HepG2 (cell line): ENCODE data around the gene SSC4D. TPM values are rescaled to one million over a fixed set of nuclear protein-coding genes. Genes with fewer than 3 reads are reported as not detected.

Experiments used
- ATAC-seq: fragments of 200-7000 bp; cut with Tn5 transposase; 3 replicates; pipeline ENCODE4 v1.9.1; 2020; ENCODE audit warnings: mild to moderate bottlenecking, moderate library complexity
- BruUV-seq: library from RNA; stranded (reverse); fragments of 400-500 nt; replicated peaks from 2 replicates; lab custom pipeline; 2021; lab: Mats Ljungman, UMichigan
- CTCF ChIA-PET: fragments of 300-600 bp; formaldehyde crosslinking; extraction: SDS; loops from one replicate; lab custom pipeline; 2021; ENCODE audit warnings: low total read pairs, inconsistent platforms, low intra/inter-chr PET ratio; lab: Yijun Ruan, JAX
- POLR2A ChIA-PET: fragments of 350-600 bp; sonication (Branson Sonifier 250); formaldehyde crosslinking; loops from one replicate; lab custom pipeline; 2020; ENCODE audit warnings: antibody characterized with exemption, inconsistent platforms; lab: Yijun Ruan, JAX
- DNase-seq: peaks from one replicate; pipeline ENCODE4 v3.0.0-alpha.2; 2015; ENCODE audit warnings: low spot score
- FAIRE-seq: peaks from 3 replicates; lab custom pipeline; 2011; peaks lifted over from hg19 to GRCh38; lab: Jason Lieb, UNC
- H2AFZ ChIP-seq: one replicate; pipeline ENCODE4 v1.6.1; 2011; ENCODE audit warnings: low read length, inconsistent platforms
- H3K27ac ChIP-seq: fragments of 300-600 bp; 3 replicates; pipeline ENCODE4 v1.8.0; 2011; ENCODE audit warnings: mixed run types, mild to moderate bottlenecking, mixed read lengths, low read length, inconsistent platforms; ENCODE audit not compliant: insufficient read depth; ENCODE audit errors: extremely low read length
- H3K27me3 ChIP-seq, 2 experiments: fragments of 200-600 bp in 1 of 2; 2 replicates in 1 of 2; 3 replicates in 1 of 2; pipeline versions ENCODE4 v1.6.0 to v1.8.0; 2011; ENCODE audit warnings: low read length in 2 of 2, mild to moderate bottlenecking in 2 of 2, moderate library complexity in 2 of 2, inconsistent platforms in 1 of 2; ENCODE audit not compliant: insufficient read depth in 2 of 2, control insufficient read depth in 1 of 2
- H3K36me3 ChIP-seq, 2 experiments: fragments of 200-600 bp in 1 of 2; replicated peaks in 1 of 2; 2 replicates in 1 of 2; 3 replicates in 1 of 2; pipeline versions ENCODE4 v1.5.1 to v1.8.0; 2011; ENCODE audit warnings: low read length in 2 of 2, inconsistent platforms in 1 of 2; ENCODE audit not compliant: insufficient read depth in 2 of 2, control insufficient read depth in 1 of 2
- H3K4me1 ChIP-seq: 2 replicates; pipeline ENCODE4 v1.5.1; 2012; ENCODE audit warnings: low read length, inconsistent platforms; ENCODE audit not compliant: insufficient read depth
- H3K4me2 ChIP-seq: 2 replicates; pipeline ENCODE4 v1.6.0; 2011; ENCODE audit warnings: low read depth, low read length, inconsistent platforms
- H3K4me3 ChIP-seq, 3 experiments: fragments of 200-600 bp in 1 of 3; sonication (generic), shearing (Covaris generic) in 1 of 3; replicated peaks in 1 of 3; 2 replicates each; pipeline ENCODE4 v1.5.1; 2011 to 2016; ENCODE audit warnings: low read length in 3 of 3, inconsistent platforms in 2 of 3, low read depth in 2 of 3, mild to moderate bottlenecking in 2 of 3, control low read depth in 1 of 3, mixed read lengths in 1 of 3; ENCODE audit not compliant: insufficient read depth in 1 of 3
- H3K79me2 ChIP-seq: one replicate; pipeline ENCODE4 v1.6.1; 2011; ENCODE audit warnings: low read length, inconsistent platforms; ENCODE audit not compliant: insufficient read depth
- H3K9ac ChIP-seq: 2 replicates; pipeline ENCODE4 v1.6.0; 2011; ENCODE audit warnings: mild to moderate bottlenecking, low read depth, low read length, inconsistent platforms; ENCODE audit not compliant: insufficient read depth
- H3K9me3 ChIP-seq: 2 replicates; pipeline ENCODE4 v1.5.1; 2012; ENCODE audit warnings: mild to moderate bottlenecking, low read length
- H4K20me1 ChIP-seq: 2 replicates; pipeline ENCODE4 v1.6.0; 2011; ENCODE audit warnings: inconsistent platforms, mild to moderate bottlenecking, low read length, moderate library complexity; ENCODE audit not compliant: insufficient read depth
- AFF4 ChIP-seq: sonication (generic); formaldehyde crosslinking; IDR thresholded peaks from 2 replicates; pipeline ENCODE4 v1.4.0; 2020; ENCODE audit warnings: missing genetic modification reagents
- NFE2L2 ChIP-seq: fragments of 150-350 bp; IDR thresholded peaks from 2 replicates; pipeline ENCODE4 v1.6.1; 2014; ENCODE audit warnings: low read length
- WGBS: methylation state at CpG from one replicate; pipeline ENCODE4 v1.1.6; 2017; ENCODE audit warnings: low lambda C conversion rate; 5-methylcytosine and 5-hydroxymethylcytosine counted together
- in situ Hi-C: cut with HindIII; loops from 2 replicates; pipeline ENCODE4 v1.10.0; 2017; ENCODE audit warnings: low pct_unique_long_range_greater_than_20kb; ENCODE audit not compliant: extremely low pct_ligation_motif_present
- intact Hi-C: fragments of 100-400 bp; cut with micrococcal nuclease; formaldehyde crosslinking; loops from one replicate; pipeline ENCODE4 v1.10.0; 2022; ENCODE audit not compliant: unreplicated experiment
- polyA plus RNA-seq, 8 experiments: library from polyadenylated mRNA; depleted of rRNA in 3 of 8; stranded (reverse) in 7 of 8; unstranded in 1 of 8; fragments of >200 nt; fragmentation: Illumina TruSeq in 4 of 8; extraction: Trizol in 4 of 8; gene quantifications; 2 replicates each; pipeline versions ENCODE4 v1.2.1 to v1.2.3, GENCODE V29; 2011 to 2016; ENCODE audit warnings: low read depth in 4 of 8, missing spikeins in 1 of 8, mixed read lengths in 1 of 8; ENCODE audit not compliant: insufficient read depth in 1 of 8
- total RNA-seq, 5 experiments: library from RNA; depleted of rRNA; stranded (reverse); fragments of >200 nt; fragmentation: Illumina TruSeq; extraction: Trizol; gene quantifications; 2 replicates each; pipeline ENCODE4 v1.2.3, GENCODE V29; 2016; ENCODE audit warnings: low read depth in 1 of 5

The SSC4D gene
- total and polyA plus RNA-seq, 2 of the 13 experiments (the other 11 are each of a cell fraction or from before 2014, with no cell fraction given) = 33.3 to 63.8 TPM

GRCh38 chr7:76371396-76371795 lies 38.1 kb downstream of the SSC4D start:
- in situ Hi-C loops = no loop called here
- no peak for FAIRE-seq
- WGBS = 96% methylated on average over 3 of the region's 3 CpGs

More at GRCh38 chr7:76371396-76371795, 38.1 kb downstream of the SSC4D start:
- ChIA-PET POLR2A (no interaction called here), CTCF (no interaction called here)
- no peak overlapping the region for H3K4me2 ChIP-seq
- H3K9me3 ChIP-seq = no peaks in the 10 kb centered on the region
- no peaks in the 10 kb centered on the region for H3K79me2 ChIP-seq
- intact Hi-C loops = no loop called here
- H3K27ac ChIP-seq = no peak overlapping the region
- H3K27me3 ChIP-seq = peaks cover 2 to 4% of the 10 kb centered on the region in 2 experiments; a peak in 1 of 5 replicates
- no peaks in the 10 kb centered on the region for H3K36me3 ChIP-seq
- no peak overlapping the region for H3K9ac ChIP-seq
- H3K4me1 ChIP-seq = peaks cover 20% of the 10 kb centered on the region
- H2AFZ ChIP-seq = no peak overlapping the region
- no TSS peak for BruUV-seq
- no peak for ATAC-seq
- TF ChIP-seq AFF4 (CRISPR knock-in tag) (no peak), NFE2L2 (peak; percentile 38; the same call in 1 of the 2 replicates)
- DNase-seq = no peak
- no peaks in the 10 kb centered on the region for H4K20me1 ChIP-seq
- no peak overlapping the region for H3K4me3 ChIP-seq
